Measurements from ENCODE around the gene CTSD. TPM values are rescaled to one million over a fixed set of nuclear protein-coding genes. Genes with fewer than 3 reads are reported as not detected.

The CTSD gene
- total RNA-seq, 6 donors from 2014 or later, result 993 to 3,355 (median 2,221) TPM

GRCh38 chr11:1776944-1777715, 13.4 kb upstream of the CTSD start:
- Histone ChIP-seq H3K27ac (peak overlapping the region in 3 of 4 donors; percentile 67 to 84 (median 79)), H3K27me3 (no peaks in the 10 kb centered on the region), H3K4me3 (no peak overlapping the region), H3K4me1 (peaks cover 7 to 38% (median 27%) of the 10 kb centered on the region in 4 donors), H3K9me3 (peaks cover 0 to 3% (median 0%) of the 10 kb centered on the region in 4 donors), H3K36me3 (no peaks in the 10 kb centered on the region)
- TF ChIP-seq POLR2AphosphoS5 (IDR thresholded peaks at IDR 0.05), result no peak
- TF ChIP-seq EP300 (IDR thresholded peaks at IDR 0.05), result no peak
- no peak for TF ChIP-seq CTCF (IDR thresholded peaks at IDR 0.05)
- TF ChIP-seq POLR2A (IDR thresholded peaks at IDR 0.05), result no peak
- 82 to 90% methylated on average over 5 of the region's 5 CpGs for WGBS, 2 donors
- no peak for DNase-seq
- ATAC-seq (ENCODE audit: low FRiP score in 2 of 2), result no peak

- WGBS, 2 donors, result 88 to 90% methylated on average over 9 to 11 of the region's 11 CpGs
- peaks cover 0 to 3% (median 0%) of the 10 kb centered on the region in 4 donors for H3K9me3 ChIP-seq
- H3K4me1 ChIP-seq, result peaks cover 10 to 37% (median 29%) of the 10 kb centered on the region in 4 donors
- ATAC-seq (ENCODE audit: low FRiP score in 2 of 2) (no peak), DNase-seq (no peak)
- no peak overlapping the region for H3K4me3 ChIP-seq
- H3K27ac ChIP-seq, result no peak overlapping the region
- TF ChIP-seq POLR2A (IDR thresholded peaks at IDR 0.05) (no peak), POLR2AphosphoS5 (IDR thresholded peaks at IDR 0.05) (no peak), EP300 (IDR thresholded peaks at IDR 0.05) (no peak), CTCF (IDR thresholded peaks at IDR 0.05) (no peak)
- H3K27me3 ChIP-seq, result no peaks in the 10 kb centered on the region
- no peaks in the 10 kb centered on the region for H3K36me3 ChIP-seq
These were observed 12.7 kb upstream of the CTSD start for GRCh38 chr11:1776331-1776851.

GRCh38 chr11:1774886-1775285, 11.2 kb upstream of the CTSD start:
- no peak overlapping the region for H3K27ac ChIP-seq
- no peaks in the 10 kb centered on the region for H3K27me3 ChIP-seq
- peaks cover 0 to 3% (median 0%) of the 10 kb centered on the region in 4 donors for H3K9me3 ChIP-seq
- peaks cover 10 to 29% (median 20%) of the 10 kb centered on the region in 4 donors for H3K4me1 ChIP-seq
- H3K36me3 ChIP-seq, result no peaks in the 10 kb centered on the region
- 83 to 85% methylated on average over 10 to 12 of the region's 12 CpGs for WGBS, 2 donors
- TF ChIP-seq CTCF (IDR thresholded peaks at IDR 0.05) (no peak), EP300 (IDR thresholded peaks at IDR 0.05) (no peak), POLR2AphosphoS5 (IDR thresholded peaks at IDR 0.05) (no peak), POLR2A (IDR thresholded peaks at IDR 0.05) (no peak)
- DNase-seq (peak in 1 of 2 donors; percentile 57), ATAC-seq (ENCODE audit: low FRiP score in 2 of 2) (no peak)
- no peak overlapping the region for H3K4me3 ChIP-seq

GRCh38 chr11:1773994-1774550, 10.3 kb upstream of the CTSD start:
- Histone ChIP-seq H3K4me1 (peaks cover 10 to 29% (median 20%) of the 10 kb centered on the region in 4 donors), H3K27ac (peak overlapping the region in 1 of 4 donors; percentile 84), H3K4me3 (no peak overlapping the region), H3K9me3 (peaks cover 0 to 3% (median 0%) of the 10 kb centered on the region in 4 donors), H3K27me3 (no peaks in the 10 kb centered on the region), H3K36me3 (no peaks in the 10 kb centered on the region)
- ATAC-seq (ENCODE audit: low FRiP score in 2 of 2) (no peak), DNase-seq (no peak)
- TF ChIP-seq CTCF (IDR thresholded peaks at IDR 0.05) (no peak), EP300 (IDR thresholded peaks at IDR 0.05) (no peak), POLR2A (IDR thresholded peaks at IDR 0.05) (no peak), POLR2AphosphoS5 (IDR thresholded peaks at IDR 0.05) (no peak)
- WGBS, 2 donors, result 88 to 93% methylated on average over 10 to 11 of the region's 11 CpGs
